KOPT-K1 (cell line): ENCODE results near the gene DCTD.

Source experiments
- H3K27ac ChIP-seq: fragments of 200-600 bp; sonication (generic); 2 replicates; pipeline ENCODE4 v1.5.1; 2016; ENCODE audit warnings: antibody characterized with exemption, mild to moderate bottlenecking, low read depth, low read length; ENCODE audit not compliant: poor library complexity, severe bottlenecking
- H3K36me3 ChIP-seq: fragments of 200-600 bp; sonication (generic); 2 replicates; pipeline ENCODE4 v1.5.1; 2017; ENCODE audit warnings: antibody characterized with exemption, mild to moderate bottlenecking, low read length, moderate library complexity; ENCODE audit not compliant: insufficient read depth
- H3K9me3 ChIP-seq: fragments of 200-600 bp; sonication (generic); 2 replicates; pipeline ENCODE4 v1.5.1; 2017; ENCODE audit warnings: antibody characterized with exemption, low read length, mild to moderate bottlenecking; ENCODE audit not compliant: insufficient read depth, poor library complexity, severe bottlenecking

The DCTD gene

DNA sequence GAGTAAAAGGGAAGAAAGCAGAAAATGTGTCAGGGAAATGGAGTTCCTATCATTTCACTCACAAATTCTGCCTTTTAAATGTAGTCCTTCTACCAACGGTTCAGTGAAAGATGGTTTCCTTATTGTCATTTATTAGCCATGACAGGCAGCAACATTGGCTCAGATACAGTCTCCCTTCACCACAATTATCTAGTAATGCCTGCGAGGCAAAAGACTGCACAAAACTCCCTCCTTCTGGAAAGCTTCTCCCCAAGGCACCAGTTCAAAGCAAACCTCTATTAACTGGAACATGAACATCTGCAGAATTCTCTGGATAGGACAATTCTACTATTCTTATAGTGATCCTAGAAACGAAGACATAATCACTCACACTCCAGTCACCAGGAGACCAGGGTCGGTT, 28.3 kb downstream of the DCTD start:
- no peak overlapping the region for H3K27ac ChIP-seq
- peaks cover 99% of the 10 kb centered on the region for H3K36me3 ChIP-seq
- peaks cover 18% of the 10 kb centered on the region for H3K9me3 ChIP-seq

DNA sequence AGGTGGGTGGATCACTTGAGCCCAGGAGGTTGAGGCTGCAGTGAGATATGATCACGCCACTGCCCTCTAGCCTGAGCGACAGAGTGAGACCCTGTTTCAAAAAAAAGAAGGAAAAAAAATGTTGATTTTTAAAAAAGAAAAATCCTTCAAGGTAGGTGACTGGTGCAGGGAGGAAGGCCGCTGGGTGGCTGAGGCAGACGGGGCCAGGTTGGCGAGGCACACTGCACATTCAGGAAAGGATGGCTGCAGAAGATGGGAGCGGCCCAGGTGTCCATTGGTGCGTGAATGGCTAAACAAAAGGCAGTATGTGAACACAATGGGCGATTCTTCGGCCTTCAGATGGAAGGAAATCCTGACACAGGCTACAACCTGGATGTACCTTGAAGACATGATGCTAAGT, 30.4 kb downstream of the DCTD start:
- Histone ChIP-seq H3K9me3 (peaks cover 28% of the 10 kb centered on the region), H3K27ac (no peak overlapping the region), H3K36me3 (peaks cover 91% of the 10 kb centered on the region)

DNA sequence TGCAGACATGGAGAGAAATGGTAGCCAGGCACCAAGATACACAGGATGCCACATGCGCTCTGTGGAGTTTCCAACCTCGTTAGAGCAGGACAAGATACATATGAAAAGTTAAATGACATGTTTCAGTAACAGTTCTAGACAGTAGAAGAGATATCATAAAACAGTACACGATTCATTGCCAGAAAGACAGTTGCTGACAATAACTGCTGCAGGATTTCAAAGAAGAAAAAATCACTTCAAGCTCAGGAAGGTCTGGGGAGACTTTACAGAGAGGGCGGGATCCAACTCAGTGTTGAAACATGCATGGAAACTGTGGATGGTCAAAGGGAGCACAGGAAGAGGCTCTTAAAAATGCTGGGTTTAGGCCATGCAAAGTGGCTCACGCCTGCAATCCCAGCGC, 31.0 kb downstream of the DCTD start:
- peaks cover 85% of the 10 kb centered on the region for H3K36me3 ChIP-seq
- H3K9me3 ChIP-seq: peaks cover 28% of the 10 kb centered on the region
- no peak overlapping the region for H3K27ac ChIP-seq

DNA sequence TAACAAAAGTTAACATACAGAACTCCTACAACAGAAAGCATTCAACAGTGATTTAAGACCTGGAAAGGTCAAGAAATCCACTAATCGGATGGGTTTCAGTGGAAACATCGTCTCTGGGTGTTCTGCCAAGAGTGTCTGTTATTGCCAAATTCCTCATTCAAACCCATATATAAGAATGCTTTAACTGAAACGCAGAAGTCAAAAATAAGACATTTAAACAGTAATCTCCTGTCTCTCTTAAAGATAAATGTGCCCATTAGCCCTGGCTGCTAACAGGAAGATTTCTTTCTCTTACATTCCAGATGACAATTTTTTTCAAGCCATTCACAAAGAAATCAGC, 31.5 kb downstream of the DCTD start:
- no peak overlapping the region for H3K27ac ChIP-seq
- H3K9me3 ChIP-seq: peaks cover 28% of the 10 kb centered on the region
- H3K36me3 ChIP-seq: peaks cover 80% of the 10 kb centered on the region

- H3K9me3 ChIP-seq: peaks cover 28% of the 10 kb centered on the region
- H3K36me3 ChIP-seq: peaks cover 75% of the 10 kb centered on the region
- no peak overlapping the region for H3K27ac ChIP-seq
Observed at GRCh38 chr4:182885022-182885737, 32.0 kb downstream of the DCTD start.

- Histone ChIP-seq H3K9me3 (peaks cover 28% of the 10 kb centered on the region), H3K27ac (no peak overlapping the region), H3K36me3 (peaks cover 64% of the 10 kb centered on the region)
Observed at GRCh38 chr4:182884040-182884439, 33.1 kb downstream of the DCTD start.

DNA sequence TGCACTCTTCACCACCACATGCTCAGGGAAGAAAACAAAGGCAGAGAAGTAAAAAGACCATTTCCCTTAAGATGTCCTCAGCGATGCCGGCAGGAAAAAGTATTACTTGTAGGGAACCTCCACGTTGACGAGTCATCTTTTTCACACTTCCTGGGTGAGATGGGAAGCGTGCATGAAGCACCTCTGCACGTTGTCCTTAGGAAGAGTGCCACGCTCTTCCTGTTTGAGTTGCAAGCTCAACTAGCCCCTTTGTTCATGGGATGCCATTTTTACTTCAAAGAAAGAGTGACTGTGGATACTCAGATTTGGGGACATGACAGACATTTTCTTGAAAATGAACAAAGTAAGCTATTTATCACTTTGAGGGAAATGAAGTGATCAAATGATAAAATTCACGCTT, 33.8 kb downstream of the DCTD start:
- peaks cover 57% of the 10 kb centered on the region for H3K36me3 ChIP-seq
- H3K27ac ChIP-seq: no peak overlapping the region
- peaks cover 28% of the 10 kb centered on the region for H3K9me3 ChIP-seq

- no peak overlapping the region for H3K27ac ChIP-seq
- H3K9me3 ChIP-seq: peaks cover 28% of the 10 kb centered on the region
- peaks cover 42% of the 10 kb centered on the region for H3K36me3 ChIP-seq
Observed at GRCh38 chr4:182881914-182882313, 35.3 kb downstream of the DCTD start.

DNA sequence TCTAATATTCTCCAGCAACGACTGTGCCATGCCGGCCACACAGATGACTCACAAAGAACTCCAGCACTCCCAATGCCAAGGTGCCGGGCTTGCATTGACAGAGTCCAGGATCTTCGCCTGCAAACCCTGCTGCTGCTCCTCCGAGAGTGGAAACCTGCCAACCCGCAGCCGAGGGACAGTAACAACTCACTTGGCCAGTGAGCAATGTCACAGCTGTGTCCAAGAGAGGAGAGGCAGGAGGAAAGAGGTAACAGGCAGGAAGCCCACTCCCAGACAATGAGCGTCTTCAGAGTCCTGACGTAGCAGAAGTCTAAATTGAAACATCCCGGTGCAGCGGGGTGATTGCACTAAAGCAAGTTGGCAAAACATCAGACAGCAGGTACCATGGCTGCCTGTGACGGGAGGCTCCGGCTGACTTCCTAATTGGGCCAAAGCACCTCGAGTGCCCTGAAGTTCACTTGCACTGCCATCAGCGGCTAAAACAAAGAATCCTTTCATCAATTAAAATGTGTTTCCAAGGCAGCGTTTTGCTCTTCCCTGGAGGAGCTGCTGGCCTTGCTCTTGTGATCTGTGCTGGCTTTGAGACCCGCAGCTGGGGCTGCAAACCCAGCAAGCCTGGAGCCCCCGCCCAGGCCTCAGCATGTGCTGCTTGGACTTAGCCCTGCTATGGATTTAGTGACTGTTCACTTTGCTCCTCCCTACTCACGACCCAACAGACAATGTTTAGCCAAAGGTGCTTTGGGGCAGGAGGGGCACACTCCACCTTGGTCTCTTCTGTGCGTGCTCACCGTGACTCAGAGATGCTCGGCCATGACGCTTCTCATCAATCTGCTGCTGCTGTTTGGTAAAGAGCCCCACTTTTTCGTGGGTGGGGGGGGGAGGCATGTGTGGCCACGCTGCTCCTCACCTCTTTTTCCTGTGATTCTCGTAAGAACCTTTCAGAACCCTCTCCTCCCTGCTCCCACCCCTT, 36.5 kb downstream of the DCTD start:
- Histone ChIP-seq H3K27ac (no peak overlapping the region), H3K36me3 (peaks cover 30% of the 10 kb centered on the region), H3K9me3 (peaks cover 27% of the 10 kb centered on the region)

GRCh38 chr4:182879913-182880312, 37.3 kb downstream of the DCTD start:
- no peak overlapping the region for H3K27ac ChIP-seq
- peaks cover 20% of the 10 kb centered on the region for H3K9me3 ChIP-seq
- peaks cover 22% of the 10 kb centered on the region for H3K36me3 ChIP-seq

DNA sequence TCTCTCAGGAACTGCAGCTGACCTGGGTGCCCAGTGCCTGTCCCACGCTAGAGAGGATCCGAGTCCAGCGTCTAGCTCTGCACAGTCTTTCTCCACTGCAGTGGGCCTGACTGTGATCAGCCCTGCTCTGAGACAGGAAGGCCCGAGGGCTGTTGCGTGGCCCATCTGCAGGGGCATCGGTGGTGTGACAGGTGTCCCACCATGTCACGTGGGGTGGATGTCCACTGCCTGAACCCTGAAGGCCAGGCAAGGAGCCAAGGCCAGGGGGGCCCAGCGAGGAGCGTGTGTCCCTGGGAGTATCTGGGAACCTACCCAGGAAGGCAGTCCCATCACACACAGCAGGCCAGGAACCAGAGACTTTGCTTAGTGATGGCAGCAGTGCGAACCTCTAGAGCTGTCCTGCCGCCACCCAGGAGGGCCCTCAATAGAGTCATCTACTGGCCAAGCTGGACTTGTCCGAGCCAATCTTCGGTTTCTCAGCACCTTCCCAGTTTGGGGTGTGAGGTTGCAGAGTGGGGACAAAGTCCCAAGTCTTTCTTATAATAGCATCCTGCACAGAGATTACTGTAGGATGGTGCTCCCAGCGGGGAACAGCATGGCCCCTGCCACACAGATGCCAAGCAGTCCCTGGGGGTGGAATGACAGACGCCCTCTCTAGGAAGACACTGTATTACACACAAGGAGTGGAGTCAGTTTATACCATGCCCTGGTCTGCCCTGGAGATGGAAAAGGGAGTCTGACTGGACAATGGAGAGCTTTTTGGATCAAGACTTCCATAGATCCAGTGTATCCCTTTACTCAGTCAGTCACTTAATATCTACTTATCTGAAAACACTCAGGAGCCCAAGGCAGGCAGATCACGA, 38.3 kb downstream of the DCTD start:
- Histone ChIP-seq H3K36me3 (peaks cover 13% of the 10 kb centered on the region), H3K9me3 (peaks cover 10% of the 10 kb centered on the region), H3K27ac (no peak overlapping the region)

DNA sequence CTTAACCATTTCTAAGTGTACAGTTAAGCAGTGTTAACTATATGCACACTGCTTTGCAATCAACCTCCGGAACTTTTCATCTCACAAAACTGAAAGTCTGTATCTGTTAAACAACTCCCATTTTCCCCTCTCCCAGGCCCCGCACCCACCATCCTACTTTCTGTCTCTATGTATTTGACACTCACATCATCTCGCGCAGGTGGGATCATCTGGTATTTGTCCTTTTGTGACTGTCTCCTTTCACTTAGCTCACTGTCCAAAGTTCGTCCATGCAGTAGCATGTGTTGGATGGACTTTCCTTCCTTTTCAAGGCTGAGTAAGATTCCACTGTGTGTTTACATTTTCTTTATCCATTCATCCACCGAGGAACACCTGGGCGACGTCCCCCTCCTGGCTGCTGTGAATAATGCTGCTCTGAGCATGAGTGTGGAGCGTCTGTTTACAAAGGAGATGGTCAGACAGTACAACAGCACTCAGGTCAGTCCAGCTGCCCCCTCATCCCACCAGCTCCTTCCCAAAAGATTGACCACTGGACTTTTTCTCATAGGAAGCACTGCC, 39.8 kb downstream of the DCTD start:
- Histone ChIP-seq H3K27ac (no peak overlapping the region), H3K9me3 (no peaks in the 10 kb centered on the region), H3K36me3 (peaks cover 5% of the 10 kb centered on the region; the same call in 1 of the 2 replicates)

- Histone ChIP-seq H3K27ac (no peak overlapping the region), H3K9me3 (no peaks in the 10 kb centered on the region), H3K36me3 (no peaks in the 10 kb centered on the region)
Observed at GRCh38 chr4:182876427-182876826, 40.8 kb downstream of the DCTD start.

DNA sequence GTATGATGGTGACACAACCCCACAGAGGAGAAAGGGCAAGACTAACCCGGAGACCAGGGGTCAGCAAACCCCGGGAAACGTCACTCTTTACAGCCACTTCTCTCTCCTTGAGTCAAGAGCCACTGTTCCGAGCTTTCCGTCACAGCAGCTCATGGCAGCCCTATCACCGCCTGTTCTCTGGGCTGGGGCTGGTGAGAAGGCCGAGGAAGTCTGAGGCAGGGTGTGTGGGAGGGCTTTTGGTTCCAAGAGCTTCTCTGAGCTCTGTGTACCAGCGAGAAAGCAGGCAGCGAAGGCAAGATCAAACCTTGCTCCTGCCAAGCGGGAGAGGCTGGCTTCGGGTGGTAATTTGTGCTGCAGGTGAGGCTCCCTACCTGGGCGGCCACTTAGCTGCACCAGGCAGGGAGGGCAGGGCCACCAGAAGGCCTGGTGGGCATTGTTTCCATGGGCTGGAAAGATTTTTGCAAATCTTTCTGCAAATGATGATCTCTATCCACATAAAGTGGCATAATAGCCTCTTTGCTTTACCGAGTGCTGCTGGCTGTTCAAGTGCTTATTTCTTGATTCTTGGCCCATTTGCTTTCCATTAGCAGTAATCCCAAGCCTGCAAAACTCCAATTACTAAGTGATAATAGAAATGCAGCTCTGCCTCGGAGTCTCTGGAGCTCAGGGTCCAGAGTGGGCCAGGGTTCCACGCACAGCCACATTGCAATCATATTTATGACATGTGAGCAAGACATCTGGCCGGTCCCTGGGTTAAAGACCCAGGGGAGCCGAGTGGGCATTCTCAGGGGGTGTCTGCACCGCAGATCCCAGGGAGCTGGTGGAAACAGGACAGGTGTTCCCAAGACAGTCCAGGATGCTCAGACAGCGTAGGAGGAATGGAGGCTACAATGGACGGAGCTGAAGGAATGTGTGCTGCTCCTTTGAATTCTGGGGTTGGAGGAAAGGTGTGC, 41.5 kb downstream of the DCTD start:
- Histone ChIP-seq H3K36me3 (no peaks in the 10 kb centered on the region), H3K9me3 (no peaks in the 10 kb centered on the region), H3K27ac (no peak overlapping the region)
